GM18499 (cell line): ENCODE data around the gene MS4A6E.
"Not testable (repeated sequence)": the region's sequence is repeated elsewhere in the genome, so short reads cannot be mapped to it uniquely, and the experiment has no call there.

Experiments used
- ATAC-seq: cut with Tn5 transposase; IDR thresholded peaks from one replicate; pipeline ENCODE4 v1.9.1; 2021; ENCODE audit warnings: moderate number of reproducible peaks; ENCODE audit not compliant: insufficient read depth, unreplicated experiment

Gene MS4A6E, protein sequence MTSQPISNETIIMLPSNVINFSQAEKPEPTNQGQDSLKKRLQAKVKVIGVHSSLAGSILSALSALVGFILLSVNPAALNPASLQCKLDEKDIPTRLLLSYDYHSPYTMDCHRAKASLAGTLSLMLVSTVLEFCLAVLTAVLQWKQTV

DNA sequence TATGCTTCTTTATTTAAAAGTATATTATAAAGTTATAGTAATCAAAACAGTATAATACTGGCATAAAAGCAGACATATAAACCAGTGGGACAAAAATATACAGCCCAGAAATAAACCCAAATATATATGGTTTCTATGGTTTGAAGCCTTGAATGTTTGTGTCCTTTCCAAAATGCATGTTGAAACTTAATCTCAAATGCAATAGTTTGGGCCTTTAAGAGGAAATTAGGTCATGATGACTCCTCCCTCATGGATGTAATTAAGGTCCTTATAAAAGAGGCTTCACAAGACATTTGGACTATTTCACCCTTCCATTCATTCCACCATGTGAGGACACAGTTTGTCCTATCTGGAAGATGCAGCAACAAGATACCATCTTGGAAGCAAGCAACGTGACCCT, at the start of gene MS4A6E:
Gene MS4A6E, plus strand, starts transcription at position 301 of the 400 bp plus-strand sequence. CDS start 7,641 bp downstream, outside the sequence.
- no peak for ATAC-seq

DNA sequence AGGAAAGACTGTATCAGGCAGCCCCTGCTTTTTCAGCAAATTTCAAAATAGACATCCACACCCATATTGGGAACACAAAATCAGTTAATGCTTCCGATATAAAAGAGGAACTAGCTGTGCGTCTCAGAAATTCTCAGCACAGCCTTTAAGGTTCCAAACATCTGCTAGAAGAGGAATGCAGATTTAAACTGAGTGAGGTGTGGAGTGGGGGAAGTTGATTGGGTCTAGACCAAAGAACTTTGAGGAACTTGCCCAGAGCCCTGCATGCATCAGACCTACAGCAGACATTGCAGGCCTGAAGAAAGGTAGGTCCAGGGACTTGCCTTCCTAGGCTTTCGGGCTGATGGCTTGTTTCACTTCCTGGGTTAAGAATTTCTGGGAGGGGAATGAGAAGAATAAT, 46.6 kb upstream of the MS4A6E start, which contains the start of gene MS4A4A:
Gene MS4A4A, plus strand, starts transcription at position 255 of the 400 bp plus-strand sequence. Its CDS starts 10 bp downstream, at position 265.
- no peak for ATAC-seq

DNA sequence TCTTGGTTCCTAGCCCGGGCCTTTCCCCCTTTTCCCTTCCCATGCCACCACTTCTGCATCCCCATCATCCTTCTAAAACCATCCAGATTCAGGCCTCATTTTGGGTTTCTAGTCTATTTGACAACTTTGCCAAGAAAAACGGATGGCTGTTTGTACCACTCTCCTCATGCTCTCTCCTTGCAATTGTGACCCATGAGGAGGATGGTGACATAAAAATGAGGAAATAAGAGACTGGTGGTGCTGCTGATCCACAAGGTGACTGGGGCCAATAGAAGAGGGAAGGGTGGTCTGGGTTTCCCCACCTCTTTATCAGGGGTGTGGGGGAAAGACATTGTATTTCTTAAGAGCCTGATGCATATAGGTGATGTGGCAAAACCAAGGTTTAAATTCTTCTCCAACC, 45.6 kb upstream of the MS4A6E start:
- ATAC-seq, result no peak

DNA sequence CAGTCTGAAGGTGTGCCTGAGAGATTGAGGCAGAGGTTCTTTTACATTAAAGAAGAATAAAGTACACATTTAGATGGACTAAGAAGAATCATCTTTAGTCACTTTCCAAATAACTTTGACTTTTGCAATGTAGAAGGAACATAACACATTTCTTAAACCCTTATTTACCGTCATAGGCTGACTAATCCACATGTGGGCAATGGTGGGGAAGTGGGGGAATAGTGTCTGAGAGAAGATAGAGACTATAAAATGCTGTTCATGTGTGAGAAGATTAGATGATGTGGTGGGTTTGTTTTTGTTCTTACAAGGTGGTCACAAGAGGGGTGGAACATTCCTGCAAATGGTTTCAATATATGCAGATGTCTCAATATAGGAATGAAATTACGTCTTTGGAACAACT, 44.8 kb upstream of the MS4A6E start:
- no peak for ATAC-seq

DNA sequence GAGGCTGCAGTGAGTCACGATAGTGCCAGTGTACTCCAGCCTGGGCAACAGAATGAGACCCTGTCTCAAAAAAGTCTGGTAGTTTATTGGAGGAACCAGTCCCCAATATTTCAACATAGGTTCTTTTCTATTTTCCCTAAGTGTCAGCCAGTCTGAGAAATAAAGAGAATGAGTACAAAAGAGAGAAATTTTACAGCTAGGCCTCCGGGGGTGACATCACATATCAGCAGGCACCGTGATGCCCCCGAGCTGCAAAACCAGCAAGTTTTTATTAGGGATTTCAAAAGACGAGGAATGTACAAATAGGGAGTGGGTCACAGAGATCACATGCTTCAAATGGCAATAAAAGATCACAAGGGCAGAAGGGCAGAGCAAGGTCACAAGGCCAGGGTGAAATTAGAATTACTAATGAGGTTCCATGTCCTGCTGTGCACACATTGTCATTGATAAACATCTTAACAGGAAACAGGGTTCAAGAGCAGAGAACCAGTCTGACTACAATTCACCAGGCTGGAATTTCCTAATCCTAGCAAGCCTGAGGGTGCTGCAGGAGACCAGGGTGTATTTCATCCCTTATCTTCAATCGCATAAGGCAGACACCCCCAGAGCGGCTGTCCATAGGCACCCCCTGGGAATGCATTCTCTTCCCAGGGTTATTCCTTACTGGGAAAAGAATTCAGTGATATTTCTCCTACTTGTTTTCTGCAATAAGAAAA, 41.5 kb upstream of the MS4A6E start:
- not testable (repeated sequence) for ATAC-seq

DNA sequence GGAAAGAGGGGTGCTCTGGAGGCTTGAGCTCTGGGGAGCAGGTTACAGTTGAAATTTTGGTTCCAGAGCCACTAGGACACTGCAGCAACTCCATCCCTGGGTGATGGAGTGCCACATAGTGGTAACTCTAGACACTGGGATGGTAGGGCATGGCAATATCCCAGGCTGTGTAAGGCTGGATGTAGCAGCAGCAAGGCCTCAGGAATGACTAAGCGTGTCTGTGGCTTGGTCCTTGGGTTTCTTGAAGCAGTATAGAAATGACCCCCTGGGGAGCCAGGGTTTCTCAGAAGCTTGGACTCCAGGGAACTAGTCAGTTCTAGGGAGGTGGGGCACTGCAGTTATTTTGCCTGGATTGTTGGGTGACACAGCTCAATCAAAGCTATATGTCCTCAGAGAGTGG, 38.5 kb upstream of the MS4A6E start:
- no peak for ATAC-seq

DNA sequence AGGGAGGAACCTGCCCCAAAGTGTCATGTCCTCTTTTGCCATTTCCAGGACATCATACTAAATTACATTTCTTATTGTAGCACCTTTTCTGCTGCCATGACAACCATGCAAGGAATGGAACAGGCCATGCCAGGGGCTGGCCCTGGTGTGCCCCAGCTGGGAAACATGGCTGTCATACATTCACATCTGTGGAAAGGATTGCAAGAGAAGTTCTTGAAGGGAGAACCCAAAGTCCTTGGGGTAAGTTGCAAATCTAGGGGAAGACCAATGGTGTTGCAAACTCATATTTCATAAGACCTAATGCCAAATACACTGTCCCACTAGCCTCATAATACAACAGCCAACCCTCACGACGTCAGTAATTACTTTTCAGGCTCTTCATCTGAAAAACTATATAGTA, 34.9 kb upstream of the MS4A6E start:
- no peak for ATAC-seq

DNA sequence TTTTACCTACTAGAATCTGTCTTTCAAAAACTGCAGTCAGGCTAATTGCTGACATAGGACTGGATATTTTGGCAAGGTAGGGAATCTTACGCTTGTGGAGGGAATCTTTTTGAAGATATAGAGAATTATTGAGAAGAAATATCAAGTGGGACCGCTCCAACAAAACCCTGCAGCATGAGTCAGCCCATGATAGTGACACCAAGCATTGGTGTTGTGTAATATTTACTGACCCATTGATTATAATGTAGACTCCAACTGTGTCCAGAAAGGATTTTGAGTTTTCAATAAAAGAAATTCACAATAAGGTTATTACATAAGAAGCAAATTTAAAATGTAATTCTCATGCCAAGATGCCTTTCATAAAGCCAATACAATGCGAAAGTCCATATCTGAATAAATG, 25.9 kb upstream of the MS4A6E start:
- no peak for ATAC-seq

DNA sequence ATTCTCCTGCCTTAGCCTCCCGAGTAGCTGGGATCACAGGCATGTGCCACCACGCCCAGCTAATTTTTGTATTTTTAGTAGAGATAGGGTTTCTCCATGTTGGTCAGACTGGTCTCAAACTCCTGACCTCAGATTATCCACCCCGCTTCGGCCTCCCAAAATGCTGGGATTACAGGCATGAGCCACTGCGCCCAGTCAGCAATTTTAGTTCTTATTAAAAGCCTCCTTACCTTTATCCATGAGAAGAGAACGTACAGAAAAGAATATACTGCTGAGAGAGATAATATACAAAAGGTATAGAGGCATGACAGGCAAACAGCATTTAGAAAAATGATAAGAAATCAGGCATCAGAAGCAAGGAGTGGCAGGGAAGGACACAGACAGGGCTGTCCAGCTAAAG, 25.2 kb upstream of the MS4A6E start:
- not testable (repeated sequence) for ATAC-seq

DNA sequence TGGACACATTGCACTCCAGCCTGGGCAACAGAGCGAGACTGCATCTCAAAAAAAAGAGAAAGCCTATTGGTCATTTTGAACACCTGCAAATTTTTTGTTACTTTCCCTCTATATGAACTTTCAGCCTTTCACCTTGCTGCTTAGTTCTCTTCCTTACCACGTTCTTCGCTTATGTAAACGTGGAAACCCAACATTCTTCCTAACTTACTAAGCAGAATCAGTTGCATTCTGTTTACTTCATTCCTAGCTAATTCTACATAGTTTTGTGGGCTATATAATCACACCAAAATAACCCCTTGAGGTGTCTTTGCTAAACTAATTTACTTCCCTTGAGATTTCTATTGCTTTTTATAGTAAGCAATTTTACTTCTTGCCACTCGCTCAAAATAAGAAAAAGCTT, 23.4 kb upstream of the MS4A6E start:
- ATAC-seq, result no peak

DNA sequence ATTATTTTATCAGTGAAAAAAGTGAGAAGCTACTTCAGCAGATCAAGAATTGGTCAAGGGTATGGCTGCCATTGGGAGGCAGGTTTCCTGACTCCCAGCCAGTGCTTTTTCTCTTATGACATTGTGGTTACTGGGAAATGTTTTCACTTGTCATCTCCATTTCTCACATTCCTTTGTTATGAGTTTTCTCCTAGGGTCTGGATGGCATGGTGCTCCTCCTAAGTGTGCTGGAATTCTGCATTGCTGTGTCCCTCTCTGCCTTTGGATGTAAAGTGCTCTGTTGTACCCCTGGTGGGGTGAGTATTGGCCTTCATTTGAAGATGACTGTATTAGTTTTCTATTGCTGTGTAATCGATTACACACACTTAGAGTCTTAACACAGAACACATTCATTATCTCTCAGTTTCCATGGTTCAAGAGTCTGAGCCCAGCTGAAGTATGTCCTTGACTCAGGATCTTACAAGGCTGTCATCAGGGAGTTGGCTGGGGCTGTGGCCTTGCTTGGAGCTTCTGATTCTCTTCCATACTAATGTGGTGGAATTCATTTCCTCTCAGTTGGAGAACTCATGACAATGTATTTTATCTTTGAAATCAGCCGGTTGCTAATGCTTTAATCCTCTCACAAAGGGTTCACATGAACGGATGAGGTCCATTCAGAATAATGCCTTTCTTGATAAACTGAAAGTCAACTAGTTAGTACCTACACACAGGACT, 21.0 kb upstream of the MS4A6E start:
- ATAC-seq, result no peak

DNA sequence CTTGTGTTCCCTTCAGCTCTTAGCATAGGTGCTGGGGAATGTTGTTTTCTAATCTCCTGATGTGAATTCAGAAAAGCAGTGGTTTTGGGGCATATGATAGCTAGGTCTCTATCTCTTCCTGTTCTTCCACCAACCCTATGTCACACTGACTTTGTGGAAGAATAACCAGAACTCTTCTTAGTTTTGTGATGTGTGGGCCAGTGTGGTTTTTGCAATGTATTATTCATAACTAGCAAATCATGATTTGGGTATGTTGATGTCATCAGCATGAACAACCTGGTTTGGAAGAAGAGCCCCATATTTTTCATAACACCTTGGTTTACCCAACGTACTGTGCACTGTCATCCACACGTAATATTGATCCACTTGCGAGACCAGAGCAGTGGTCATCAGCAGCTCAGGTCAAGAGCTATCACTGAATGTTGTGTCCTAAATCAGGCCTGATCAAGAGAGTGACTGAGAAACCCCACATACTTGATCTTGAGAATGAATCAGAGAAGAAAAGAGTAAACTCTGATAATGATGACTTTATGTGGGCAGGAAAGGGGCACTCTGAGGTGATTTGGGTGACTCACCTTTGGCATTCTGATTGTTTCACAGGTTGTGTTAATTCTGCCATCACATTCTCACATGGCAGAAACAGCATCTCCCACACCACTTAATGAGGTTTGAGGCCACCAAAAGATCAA, 19.4 kb upstream of the MS4A6E start:
- ATAC-seq, result no peak

DNA sequence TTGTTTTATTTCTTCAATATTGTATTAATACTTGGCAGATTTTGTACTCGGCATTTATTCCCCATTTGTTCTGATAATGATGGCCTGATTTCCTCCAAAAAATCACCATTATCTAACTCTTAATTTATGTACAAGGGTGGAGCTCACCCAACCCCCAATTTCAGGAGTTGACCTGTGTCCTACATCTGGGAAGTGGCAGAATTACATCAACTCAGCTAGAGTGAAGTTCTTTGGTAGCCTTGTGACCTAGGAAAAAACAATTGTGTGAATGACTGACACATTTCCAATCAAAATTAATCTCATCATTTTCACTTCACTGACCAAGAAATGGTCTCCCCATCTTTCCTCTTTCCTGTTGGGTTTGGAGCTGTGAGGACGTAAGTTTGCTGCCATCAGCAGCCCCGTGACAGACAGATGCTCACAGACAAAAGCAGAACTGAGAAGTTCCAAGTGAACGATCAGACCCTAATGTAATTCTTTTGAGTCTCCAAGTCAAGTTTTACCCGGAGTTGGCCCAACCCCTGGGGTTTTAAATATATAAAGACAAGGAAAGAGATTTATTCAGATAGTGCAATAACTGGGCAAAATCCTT, 16.6 kb upstream of the MS4A6E start:
- peak; percentile 57 for ATAC-seq

DNA sequence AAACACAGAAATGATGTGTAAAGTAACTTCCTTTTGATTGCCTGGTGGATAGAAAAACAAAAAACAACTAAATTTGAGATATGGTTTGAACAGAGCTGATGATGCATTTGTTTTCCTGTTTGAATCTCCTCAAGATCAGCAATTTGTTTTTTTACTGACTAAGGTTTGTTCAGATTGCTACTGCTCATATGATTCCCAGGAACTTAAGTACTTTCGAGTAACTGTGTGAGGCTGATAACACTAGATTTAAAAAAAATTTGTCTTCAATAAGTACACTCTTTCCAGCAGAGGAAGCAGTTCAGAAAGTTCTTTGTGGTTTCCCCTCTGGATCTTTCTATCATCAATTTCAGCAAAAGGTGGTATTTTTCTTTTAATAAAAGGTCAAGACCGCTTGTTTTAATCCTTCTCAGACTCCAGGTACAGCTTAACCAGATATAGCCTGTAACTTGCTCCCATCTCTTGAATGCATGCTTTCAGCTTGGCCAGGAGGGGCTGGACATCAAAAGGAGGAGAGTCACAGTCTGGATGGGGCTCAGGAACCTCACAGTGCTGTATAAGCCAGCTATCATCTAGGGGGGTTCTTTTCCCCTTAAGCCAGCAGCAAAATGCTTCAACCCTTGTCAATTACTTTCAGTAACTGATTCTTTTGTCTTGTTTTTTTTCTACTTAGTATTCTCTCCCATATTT, 12.3 kb upstream of the MS4A6E start:
- ATAC-seq, result no peak

DNA sequence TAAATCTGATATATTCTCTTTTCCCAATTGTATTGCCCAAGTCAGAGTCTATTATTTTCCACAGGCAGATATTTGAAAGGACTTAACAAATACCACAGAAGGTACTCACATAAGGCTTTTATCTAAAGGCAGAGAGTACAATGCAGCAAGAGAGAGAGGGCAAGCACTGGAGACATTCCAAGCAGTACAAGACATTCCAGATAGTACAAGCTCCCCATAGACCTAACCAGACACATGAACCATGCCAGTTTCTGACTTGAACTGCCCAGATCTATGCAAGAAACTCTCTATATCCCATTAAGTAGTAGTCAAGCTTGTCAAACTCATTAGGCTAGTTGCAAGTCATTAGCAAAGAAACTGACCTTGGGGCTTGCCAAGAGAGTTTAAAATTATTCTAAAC, 11.2 kb upstream of the MS4A6E start:
- no peak for ATAC-seq

DNA sequence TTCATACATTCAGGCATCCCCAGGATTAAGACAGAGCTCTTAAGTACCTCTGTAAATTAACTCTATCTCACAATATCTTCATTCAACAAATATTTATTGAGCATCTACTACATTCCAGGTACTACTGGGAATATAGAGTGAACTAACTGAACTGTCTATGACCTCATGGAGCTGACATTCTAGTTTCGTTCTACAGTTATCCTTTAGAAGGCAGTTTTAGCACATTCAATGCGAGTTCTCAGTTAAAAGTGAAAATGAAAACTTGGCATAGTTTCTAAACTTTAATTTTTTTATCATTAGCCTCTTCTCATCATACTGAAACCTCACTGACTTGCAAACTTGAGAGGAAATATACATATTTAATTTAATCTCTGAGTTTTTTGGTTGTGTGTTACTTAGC, 10.7 kb upstream of the MS4A6E start:
- no peak for ATAC-seq

DNA sequence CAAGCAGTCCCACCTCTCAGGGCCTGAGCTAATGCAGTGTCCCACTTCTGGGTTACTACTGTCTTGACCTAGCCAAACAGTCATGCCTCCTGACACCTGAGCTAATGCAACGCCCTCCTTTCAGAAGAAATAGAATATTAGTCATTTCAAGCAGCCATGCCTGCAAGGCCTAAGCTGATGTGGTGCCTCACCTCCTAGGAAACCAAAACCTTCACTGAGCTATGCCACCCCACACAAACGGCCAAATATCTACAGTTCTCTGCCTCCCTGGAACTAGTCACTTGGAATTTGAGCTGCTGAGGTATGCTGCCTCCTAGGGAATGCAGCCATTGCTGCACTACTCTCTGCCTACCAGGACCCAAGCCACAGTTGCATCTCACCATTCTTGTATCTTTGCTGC, 8.3 kb upstream of the MS4A6E start:
- no peak for ATAC-seq

DNA sequence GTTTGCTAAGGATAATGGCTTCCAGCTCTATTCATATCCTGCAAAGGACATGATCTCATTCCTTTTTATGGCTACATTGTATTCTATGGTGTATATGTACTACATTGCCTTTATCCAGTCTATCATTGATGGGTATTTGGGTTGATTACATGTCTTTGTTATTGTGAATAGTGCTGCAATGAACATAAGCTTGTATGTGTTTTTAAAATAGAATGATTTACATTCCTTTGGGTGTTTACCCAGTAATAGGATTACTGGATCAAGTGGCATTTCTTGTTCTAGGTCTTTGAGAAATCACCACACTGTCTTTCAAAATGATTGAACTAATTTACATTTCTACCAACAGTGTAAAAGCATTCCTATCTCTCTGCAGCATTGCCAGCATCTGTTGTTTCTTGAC, 6.0 kb upstream of the MS4A6E start:
- ATAC-seq, result no peak

DNA sequence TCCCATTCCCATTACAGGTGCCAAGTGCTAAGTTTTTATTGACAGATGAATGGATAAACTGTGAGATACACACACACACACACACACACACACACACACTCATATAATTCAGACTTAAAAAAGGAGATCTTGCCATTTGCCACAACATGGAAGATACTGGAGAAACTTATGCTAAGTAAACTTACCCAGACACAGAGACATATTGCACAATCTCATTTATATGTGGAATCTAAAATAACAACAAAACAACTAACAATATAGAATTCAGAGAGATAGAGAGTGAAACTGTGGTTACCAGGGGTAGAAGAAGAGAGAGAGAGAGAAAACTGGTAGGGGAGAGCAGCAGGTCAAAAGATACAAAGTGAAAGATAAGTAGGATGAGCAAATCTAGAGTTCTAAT, 1.4 kb downstream of the MS4A6E start:
- ATAC-seq, result no peak

DNA sequence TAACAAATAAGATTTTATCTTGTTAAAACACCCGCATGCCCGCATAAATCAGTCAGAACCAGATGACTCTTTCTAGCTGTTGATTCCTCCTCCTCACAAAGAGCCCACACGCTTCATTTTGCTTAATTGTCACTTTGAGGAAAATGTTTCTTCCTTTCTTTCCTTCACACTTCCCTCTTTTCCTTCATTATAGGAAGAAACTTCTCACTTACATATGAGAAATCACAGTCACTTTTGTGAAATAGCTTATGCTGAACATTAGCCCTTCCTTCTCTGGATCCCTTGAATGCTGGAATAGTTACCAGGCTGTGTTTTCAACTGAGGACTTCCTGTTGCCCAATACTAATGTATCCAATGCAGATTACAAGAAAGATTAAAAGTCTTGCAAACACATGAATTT, 5.8 kb downstream of the MS4A6E start:
- ATAC-seq, result no peak
